Upper lobe of left lung (tissue), 6 donors: Measurements from ENCODE around the gene TMEM176A. TPM values are rescaled to one million over a fixed set of nuclear protein-coding genes. Genes with fewer than 3 reads are reported as not detected.

Experiments used
- ATAC-seq, 2 donors: fragments of 200-7000 bp; cut with Tn5 transposase; one replicate each; pipeline ENCODE4 v1.9.1; 2022; ENCODE audit warnings: mild to moderate bottlenecking in 2 of 2, moderate library complexity in 2 of 2; ENCODE audit not compliant: low FRiP score in 2 of 2
- DNase-seq, 2 donors: peaks; one replicate each; pipeline ENCODE4 v3.0.0-alpha.2; 2019 to 2020
- H3K27ac ChIP-seq, 4 donors: fragments of 200-600 bp; sonication (generic); one replicate each; pipeline ENCODE4 v1.5.1; 2016 to 2019
- H3K27me3 ChIP-seq, 4 donors: fragments of 200-600 bp; sonication (generic); one replicate each; pipeline ENCODE4 v1.5.1; 2017 to 2019
- H3K36me3 ChIP-seq, 4 donors: fragments of 200-600 bp; sonication (generic); one replicate each; pipeline ENCODE4 v1.5.1; 2016 to 2019
- H3K4me1 ChIP-seq, 4 donors: fragments of 200-600 bp; sonication (generic); one replicate each; pipeline ENCODE4 v1.5.1; 2018 to 2019
- H3K4me3 ChIP-seq, 4 donors: fragments of 200-600 bp; sonication (generic); one replicate each; pipeline ENCODE4 v1.5.1; 2017 to 2019; ENCODE audit warnings: mild to moderate bottlenecking in 2 of 4, moderate library complexity in 1 of 4
- H3K9me3 ChIP-seq, 4 donors: fragments of 200-600 bp; sonication (generic); one replicate each; pipeline ENCODE4 v1.5.1; 2018 to 2019
- EP300 ChIP-seq, 4 donors: sonication (generic); formaldehyde crosslinking; IDR thresholded peaks; one replicate each; pipeline ENCODE4 v1.5.1; 2017; ENCODE audit warnings: antibody characterized with exemption in 4 of 4, control low read depth in 2 of 4
- POLR2A ChIP-seq, 4 donors: fragments of 450-650 bp; IDR thresholded peaks; one replicate each; pipeline ENCODE4 v1.5.1; 2016 to 2017; ENCODE audit warnings: antibody characterized with exemption in 4 of 4, mild to moderate bottlenecking in 2 of 4
- POLR2AphosphoS5 ChIP-seq, 2 donors: sonication (generic); formaldehyde crosslinking; IDR thresholded peaks; one replicate each; pipeline ENCODE4 v1.5.1; 2017; ENCODE audit warnings: antibody characterized with exemption in 2 of 2
- WGBS, 2 donors: methylation state at CpG; one replicate each; pipeline ENCODE4 v1.1.5; 2017 to 2018; 5-methylcytosine and 5-hydroxymethylcytosine counted together
- total RNA-seq, 6 donors: library from RNA; depleted of rRNA in 4 of 6; stranded (reverse); fragments of >200 nt in 4 of 6; gene quantifications; one replicate each; pipeline versions ENCODE4 v1.1.0 to v1.2.1, GENCODE V29; 2016 to 2021
- TF ChIP-seq, protein P1 (sequence below), 6 experiments: fragments of 450-650 bp in 4 of 6; fragments of 200-600 bp in 2 of 6; sonication (generic) in 2 of 6; IDR thresholded peaks; one replicate each; pipeline ENCODE4 v1.5.1; 2016 to 2019; ENCODE audit warnings: antibody characterized with exemption in 6 of 6
- donor health status: DM: no; HTN: no; CAD: no; lungs with moderate emphysema.
- donor health status: DM: no; HTN: yes; CAD: no; lungs with severe emphysema.

TMEM176A gene, protein sequence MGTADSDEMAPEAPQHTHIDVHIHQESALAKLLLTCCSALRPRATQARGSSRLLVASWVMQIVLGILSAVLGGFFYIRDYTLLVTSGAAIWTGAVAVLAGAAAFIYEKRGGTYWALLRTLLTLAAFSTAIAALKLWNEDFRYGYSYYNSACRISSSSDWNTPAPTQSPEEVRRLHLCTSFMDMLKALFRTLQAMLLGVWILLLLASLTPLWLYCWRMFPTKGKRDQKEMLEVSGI
- 10 to 100 TPM in 5 of 6 donors, 1 to 10 TPM in 1; 8.4 to 67.9 (median 16.3) TPM for total RNA-seq

DNA sequence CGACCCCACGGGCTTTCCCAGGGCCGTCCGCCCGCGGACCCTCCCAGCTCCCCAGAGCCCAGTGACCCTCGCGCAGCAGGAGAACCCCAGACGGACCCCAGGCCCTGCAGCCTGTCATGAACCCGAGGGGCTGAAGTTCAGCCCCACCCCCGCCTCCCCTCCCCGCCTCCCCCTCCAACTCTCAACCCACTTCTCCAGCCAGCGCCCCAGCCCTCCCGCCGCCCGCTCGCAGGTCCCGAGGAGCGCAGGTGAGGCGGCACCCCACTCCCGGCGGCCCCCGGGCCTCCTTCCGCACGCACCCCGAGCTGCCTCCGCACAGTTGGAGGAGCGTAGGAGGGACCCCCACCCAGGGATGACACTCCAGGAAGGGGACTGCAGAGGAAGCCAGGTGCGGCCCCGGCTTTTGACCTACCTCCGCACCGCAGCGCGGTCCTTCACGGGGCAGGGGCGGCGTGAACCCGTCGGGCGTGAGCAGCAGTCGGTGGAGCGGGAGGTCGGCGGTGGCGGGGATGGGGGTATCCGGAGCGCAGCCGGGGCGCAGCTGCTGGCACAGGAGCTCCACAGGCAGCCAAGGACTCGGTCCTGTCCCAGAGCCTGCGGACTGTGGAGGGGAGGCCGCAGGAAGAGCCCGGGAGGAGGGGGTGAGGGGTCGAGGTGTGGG lies at the start of gene TMEM176A:
Gene TMEM176A (plus strand): TSS at position 189 of the 661 bp plus-strand sequence. CDS start 782 bp downstream, outside the sequence.
- H3K27me3 ChIP-seq, result peaks cover 0 to 19% (median 6%) of the 10 kb centered on the region in 4 donors

DNA sequence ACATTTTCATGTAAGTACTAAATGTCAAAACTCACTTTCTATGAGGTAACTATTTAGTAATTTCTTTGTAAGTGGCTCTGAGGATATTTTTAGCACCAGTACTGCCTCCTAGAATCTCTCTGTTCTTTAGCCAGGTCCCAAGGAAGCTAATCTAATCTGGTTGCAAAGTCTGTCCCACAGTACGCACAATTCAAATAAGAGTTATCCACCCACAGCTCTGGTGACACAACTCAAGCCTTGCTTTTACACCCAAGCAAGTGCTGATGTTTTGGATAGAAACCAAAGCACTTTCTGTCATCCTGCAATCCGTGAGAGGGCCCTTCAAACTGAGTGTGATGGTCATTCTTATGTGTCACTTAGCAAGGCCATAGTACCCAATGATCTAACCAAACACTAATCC lies 48.9 kb upstream of the TMEM176A start:
- Histone ChIP-seq H3K27ac (no peak overlapping the region), H3K9me3 (no peaks in the 10 kb centered on the region), H3K4me3 (no peak overlapping the region), H3K27me3 (no peaks in the 10 kb centered on the region), H3K36me3 (no peaks in the 10 kb centered on the region), H3K4me1 (peaks cover 11 to 24% (median 19%) of the 10 kb centered on the region in 4 donors)
- TF ChIP-seq, protein P1, sequence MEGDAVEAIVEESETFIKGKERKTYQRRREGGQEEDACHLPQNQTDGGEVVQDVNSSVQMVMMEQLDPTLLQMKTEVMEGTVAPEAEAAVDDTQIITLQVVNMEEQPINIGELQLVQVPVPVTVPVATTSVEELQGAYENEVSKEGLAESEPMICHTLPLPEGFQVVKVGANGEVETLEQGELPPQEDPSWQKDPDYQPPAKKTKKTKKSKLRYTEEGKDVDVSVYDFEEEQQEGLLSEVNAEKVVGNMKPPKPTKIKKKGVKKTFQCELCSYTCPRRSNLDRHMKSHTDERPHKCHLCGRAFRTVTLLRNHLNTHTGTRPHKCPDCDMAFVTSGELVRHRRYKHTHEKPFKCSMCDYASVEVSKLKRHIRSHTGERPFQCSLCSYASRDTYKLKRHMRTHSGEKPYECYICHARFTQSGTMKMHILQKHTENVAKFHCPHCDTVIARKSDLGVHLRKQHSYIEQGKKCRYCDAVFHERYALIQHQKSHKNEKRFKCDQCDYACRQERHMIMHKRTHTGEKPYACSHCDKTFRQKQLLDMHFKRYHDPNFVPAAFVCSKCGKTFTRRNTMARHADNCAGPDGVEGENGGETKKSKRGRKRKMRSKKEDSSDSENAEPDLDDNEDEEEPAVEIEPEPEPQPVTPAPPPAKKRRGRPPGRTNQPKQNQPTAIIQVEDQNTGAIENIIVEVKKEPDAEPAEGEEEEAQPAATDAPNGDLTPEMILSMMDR (IDR thresholded peaks at IDR 0.05), result no peak
- TF ChIP-seq EP300 (IDR thresholded peaks at IDR 0.05) (no peak), POLR2AphosphoS5 (IDR thresholded peaks at IDR 0.05) (no peak), POLR2A (IDR thresholded peaks at IDR 0.05) (no peak)
- 52 to 62% methylated on average over 2 of the region's 2 CpGs for WGBS, 2 donors
- ATAC-seq, result no peak
- no peak for DNase-seq

More for the DNA sequence above, at the start of gene TMEM176A:
- peak in 1 of 2 donors; percentile 85 for DNase-seq
- Histone ChIP-seq H3K36me3 (no peaks in the 10 kb centered on the region), H3K27ac (peak within 1 kb of the TSS; percentile 55 to 73 (median 68)), H3K4me3 (peak within 1 kb of the TSS; percentile 39 to 62 (median 48)), H3K9me3 (peaks cover 0 to 6% (median 4%) of the 10 kb centered on the region in 4 donors), H3K4me1 (peaks cover 9 to 24% (median 17%) of the 10 kb centered on the region in 4 donors)
- peak in 1 of 2 donors; percentile 56 for ATAC-seq
- TF ChIP-seq, protein P1 (IDR thresholded peaks at IDR 0.05), result no peak
- no peak for TF ChIP-seq POLR2A (IDR thresholded peaks at IDR 0.05)
- TF ChIP-seq POLR2AphosphoS5 (IDR thresholded peaks at IDR 0.05), result no peak
- TF ChIP-seq EP300 (IDR thresholded peaks at IDR 0.05), result no peak
- 0 to 10% methylated on average over 4 to 20 of the region's 54 CpGs for WGBS, 2 donors

DNA sequence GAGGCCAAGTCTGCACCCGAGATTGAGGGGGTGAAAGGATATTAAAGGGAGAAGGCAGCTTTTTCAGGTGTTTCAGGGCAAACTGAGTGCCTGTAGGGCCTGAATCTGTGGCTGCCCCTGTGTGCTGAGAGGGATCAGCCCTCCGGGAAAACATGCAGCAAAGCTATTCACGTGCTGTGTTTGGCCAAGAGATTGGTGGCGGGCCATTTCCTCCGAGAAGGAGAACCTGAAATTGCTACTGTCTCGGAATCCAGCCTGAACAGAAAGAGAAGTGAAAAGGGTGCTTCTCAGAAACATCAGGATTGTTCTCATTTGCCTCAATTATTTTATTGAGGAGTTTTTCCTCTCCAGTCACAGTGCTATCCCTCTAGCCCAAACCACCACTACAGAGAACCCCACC lies 47.3 kb upstream of the TMEM176A start:
- Histone ChIP-seq H3K27me3 (no peaks in the 10 kb centered on the region), H3K4me1 (peaks cover 11 to 24% (median 19%) of the 10 kb centered on the region in 4 donors), H3K4me3 (no peak overlapping the region), H3K36me3 (no peaks in the 10 kb centered on the region), H3K27ac (peak overlapping the region in 1 of 4 donors; percentile 30), H3K9me3 (no peaks in the 10 kb centered on the region)
- 38 to 54% methylated on average over 6 of the region's 6 CpGs for WGBS, 2 donors
- TF ChIP-seq EP300 (IDR thresholded peaks at IDR 0.05) (no peak), POLR2A (IDR thresholded peaks at IDR 0.05) (no peak), POLR2AphosphoS5 (IDR thresholded peaks at IDR 0.05) (no peak)
- TF ChIP-seq, protein P1 (IDR thresholded peaks at IDR 0.05), result no peak
- ATAC-seq, result peak in 1 of 2 donors; percentile 10
- DNase-seq, result no peak

DNA sequence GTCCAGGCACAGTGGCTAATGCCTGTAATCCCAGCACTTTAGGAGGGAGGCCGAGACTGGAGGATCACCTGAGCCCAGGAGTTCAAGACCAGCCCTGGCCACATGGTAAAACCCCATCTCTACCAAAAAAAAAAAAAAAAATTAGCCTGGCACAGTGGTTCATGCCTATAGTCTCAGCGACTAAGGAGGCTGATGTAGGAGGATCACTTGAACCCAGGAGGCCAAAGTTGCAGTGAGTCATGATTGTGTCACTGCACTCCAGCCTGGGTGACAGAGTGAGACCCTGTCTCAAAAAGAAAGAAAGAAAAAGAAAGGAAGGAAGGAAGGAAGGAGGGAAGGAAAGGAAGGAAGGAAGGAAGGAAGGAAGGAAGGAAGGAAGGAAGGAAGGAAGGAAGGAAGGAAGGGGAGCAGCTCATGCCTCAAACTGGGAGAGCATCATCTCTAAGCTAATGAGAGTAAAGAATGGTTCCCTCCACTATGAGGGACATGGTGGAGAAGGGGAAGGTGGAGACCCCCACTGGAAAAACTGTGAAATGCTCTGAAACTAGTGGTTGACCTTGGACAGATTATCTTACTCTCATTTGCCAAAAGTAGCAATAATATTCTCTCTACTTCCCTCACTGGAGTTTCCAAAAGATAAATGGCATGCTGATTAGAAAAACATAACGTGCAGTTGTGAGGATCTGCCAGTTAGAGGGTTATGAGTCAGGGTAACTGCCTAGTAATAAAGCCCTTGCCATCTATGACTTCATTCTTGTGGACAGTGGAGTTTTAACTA lies 46.6 kb upstream of the TMEM176A start:
- WGBS, 2 donors, result 38 to 47% methylated on average over 3 of the region's 3 CpGs
- peak overlapping the region in 1 of 4 donors; percentile 25 for H3K27ac ChIP-seq
- TF ChIP-seq, protein P1 (IDR thresholded peaks at IDR 0.05), result peak in 3 of 6 experiments; percentile 7 to 37 (median 35)
- no peak for TF ChIP-seq EP300 (IDR thresholded peaks at IDR 0.05)

More for the DNA sequence above, 46.6 kb upstream of the TMEM176A start:
- H3K27me3 ChIP-seq, result no peaks in the 10 kb centered on the region
- DNase-seq (no peak), ATAC-seq (no peak)
- no peak overlapping the region for H3K4me3 ChIP-seq
- peaks cover 11 to 24% (median 19%) of the 10 kb centered on the region in 4 donors for H3K4me1 ChIP-seq
- H3K9me3 ChIP-seq, result no peaks in the 10 kb centered on the region
- H3K36me3 ChIP-seq, result no peaks in the 10 kb centered on the region
